SH-SY5Y (cell line): ENCODE measurements around the gene PDE9A.

ENCODE experiments used
- GATA2 ChIP-seq: IDR thresholded peaks from 2 replicates; pipeline ENCODE4 v1.6.1; 2011; ENCODE audit warnings: mild to moderate bottlenecking, low read depth, low read length
- GATA3 ChIP-seq: IDR thresholded peaks from 2 replicates; pipeline ENCODE4 v1.6.1; 2011; ENCODE audit warnings: low read depth, mild to moderate bottlenecking, low read length, moderate library complexity

DNA sequence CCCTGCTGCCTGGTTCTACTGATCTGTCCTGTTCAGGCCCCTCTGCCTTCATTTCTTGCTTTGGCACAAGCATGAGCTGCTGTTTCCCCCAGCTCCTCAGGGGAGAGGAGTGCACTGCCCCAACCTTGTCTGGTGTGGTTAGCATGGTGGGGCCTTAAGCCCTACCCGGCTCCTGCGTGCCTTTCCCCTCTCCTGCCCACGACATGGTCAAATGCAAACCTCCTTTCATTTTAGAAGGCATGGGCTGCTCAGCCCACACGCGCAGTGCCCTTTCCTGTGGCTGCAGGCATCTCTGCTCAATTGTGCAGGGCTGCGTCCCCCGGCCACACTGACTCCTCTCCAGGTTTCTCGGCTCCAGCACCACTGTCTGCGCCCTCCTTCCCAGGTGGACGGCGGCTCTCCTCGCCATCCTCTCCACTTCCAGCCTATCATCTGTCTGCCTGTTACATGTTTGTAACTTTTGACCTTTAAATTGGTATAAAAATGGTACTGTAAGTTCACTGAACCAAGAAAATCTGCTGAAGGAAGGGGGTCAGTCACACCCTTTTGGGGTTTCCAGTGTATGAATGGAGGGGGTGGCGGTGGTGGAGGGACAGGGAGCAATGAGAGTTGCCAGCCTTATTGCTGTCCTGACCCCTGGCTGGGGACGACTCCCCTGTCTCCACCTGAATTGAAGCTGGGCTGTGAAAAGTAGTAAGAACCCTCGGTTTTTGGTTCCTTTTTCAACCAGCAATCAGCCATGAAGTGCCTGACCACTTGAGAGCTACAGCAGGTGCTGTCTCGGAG lies 5.1 kb downstream of the PDE9A start:
- TF ChIP-seq GATA2 (no peak), GATA3 (no peak)
